Measurements from ENCODE around the gene ERO1B. TPM values are rescaled to one million over a fixed set of nuclear protein-coding genes. Genes with fewer than 3 reads are reported as not detected.
"Not testable (repeated sequence)": the region's sequence is repeated elsewhere in the genome, so short reads cannot be mapped to it uniquely, and the experiment has no call there.

The ERO1B gene
- total RNA-seq, 1 experiment from 2014 or later: 9.6 TPM

DNA sequence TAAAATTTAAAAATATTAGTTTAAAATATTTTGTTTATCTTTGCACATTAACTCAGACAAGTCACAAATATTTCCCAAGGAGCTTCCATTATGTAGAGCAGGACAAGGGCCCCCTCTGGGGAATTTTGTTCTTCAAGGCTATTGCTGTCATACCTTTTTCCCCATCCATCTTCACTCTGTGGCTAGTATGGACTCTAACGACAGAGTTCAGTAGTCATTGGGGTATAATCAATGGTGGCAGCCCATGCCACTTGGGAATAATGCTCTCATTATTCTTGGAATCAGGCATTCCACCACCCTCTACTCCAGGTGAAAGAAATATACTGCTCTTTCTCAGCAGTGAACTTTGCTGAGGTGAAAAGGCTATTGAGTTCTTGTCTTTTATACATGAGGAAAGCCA is 38.5 kb upstream of the ERO1B start:
- intact Hi-C loops (cut with micrococcal nuclease): no loop called here
- TF ChIP-seq, protein P1, sequence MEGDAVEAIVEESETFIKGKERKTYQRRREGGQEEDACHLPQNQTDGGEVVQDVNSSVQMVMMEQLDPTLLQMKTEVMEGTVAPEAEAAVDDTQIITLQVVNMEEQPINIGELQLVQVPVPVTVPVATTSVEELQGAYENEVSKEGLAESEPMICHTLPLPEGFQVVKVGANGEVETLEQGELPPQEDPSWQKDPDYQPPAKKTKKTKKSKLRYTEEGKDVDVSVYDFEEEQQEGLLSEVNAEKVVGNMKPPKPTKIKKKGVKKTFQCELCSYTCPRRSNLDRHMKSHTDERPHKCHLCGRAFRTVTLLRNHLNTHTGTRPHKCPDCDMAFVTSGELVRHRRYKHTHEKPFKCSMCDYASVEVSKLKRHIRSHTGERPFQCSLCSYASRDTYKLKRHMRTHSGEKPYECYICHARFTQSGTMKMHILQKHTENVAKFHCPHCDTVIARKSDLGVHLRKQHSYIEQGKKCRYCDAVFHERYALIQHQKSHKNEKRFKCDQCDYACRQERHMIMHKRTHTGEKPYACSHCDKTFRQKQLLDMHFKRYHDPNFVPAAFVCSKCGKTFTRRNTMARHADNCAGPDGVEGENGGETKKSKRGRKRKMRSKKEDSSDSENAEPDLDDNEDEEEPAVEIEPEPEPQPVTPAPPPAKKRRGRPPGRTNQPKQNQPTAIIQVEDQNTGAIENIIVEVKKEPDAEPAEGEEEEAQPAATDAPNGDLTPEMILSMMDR (IDR thresholded peaks at IDR 0.05; ENCODE audit: unreplicated experiment): no peak
- no peak for DNase-seq (ENCODE audit: unreplicated experiment)
- Mint-ChIP-seq H3K4me3 (ENCODE audit: unreplicated experiment) (no peak overlapping the region), H3K27me3 (ENCODE audit: insufficient read depth, unreplicated experiment) (no peaks in the 10 kb centered on the region), H3K36me3 (ENCODE audit: insufficient read depth, unreplicated experiment) (no peaks in the 10 kb centered on the region), H3K4me1 (ENCODE audit: insufficient read depth, unreplicated experiment) (no peaks in the 10 kb centered on the region), H3K27ac (ENCODE audit: low read depth, unreplicated experiment) (no peak overlapping the region), H3K9me3 (ENCODE audit: unreplicated experiment) (peaks cover 32% of the 10 kb centered on the region)
- BruUV-seq (replicated peaks): no TSS peak
- POLR2A ChIA-PET: no interaction called here
- CTCF ChIA-PET: interaction anchor here (0.6 kb wide), 2 partner anchors 232 to 802 kb away, joined by 3 to 4 read pairs; no protein-coding TSS in a partner anchor

DNA sequence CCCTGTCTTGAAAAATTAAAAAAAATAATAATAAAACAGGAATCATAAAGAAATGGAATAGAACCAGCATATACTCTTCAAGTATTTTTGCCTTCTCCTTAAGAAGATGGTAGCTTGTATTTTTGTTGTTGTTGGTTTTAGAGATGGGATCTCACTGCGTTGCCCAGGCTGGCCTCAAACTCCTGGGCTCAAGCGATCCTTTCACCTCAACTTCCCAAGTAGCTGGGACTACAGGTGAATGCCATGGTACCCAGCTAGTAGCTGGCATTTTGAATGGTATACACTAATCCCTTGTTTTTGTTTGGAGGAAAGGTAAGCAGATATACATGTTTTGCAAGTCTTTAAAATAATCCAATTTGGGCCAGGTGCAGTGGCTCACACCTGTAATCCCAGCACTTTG is 34.7 kb upstream of the ERO1B start:
- ChIA-PET CTCF (interaction anchor here (0.6 to 0.8 kb wide), 3 partner anchors 19 to 553 kb away, joined by 3 to 4 read pairs (median 3); no protein-coding TSS in a partner anchor), POLR2A (interaction anchor here (1.2 kb wide), 1 partner anchor 19 kb away, joined by 4 read pairs; no protein-coding TSS in a partner anchor)
- no peaks in the 10 kb centered on the region for H3K4me1 Mint-ChIP-seq (ENCODE audit: insufficient read depth, unreplicated experiment)
- intact Hi-C loops (cut with micrococcal nuclease): no loop called here
- no peaks in the 10 kb centered on the region for H3K27me3 Mint-ChIP-seq (ENCODE audit: insufficient read depth, unreplicated experiment)
- no peak overlapping the region for H3K4me3 Mint-ChIP-seq (ENCODE audit: unreplicated experiment)
- H3K36me3 Mint-ChIP-seq (ENCODE audit: insufficient read depth, unreplicated experiment): no peaks in the 10 kb centered on the region
- no TSS peak for BruUV-seq (replicated peaks)
- H3K9me3 Mint-ChIP-seq (ENCODE audit: unreplicated experiment): peaks cover 8% of the 10 kb centered on the region
- no peak overlapping the region for H3K27ac Mint-ChIP-seq (ENCODE audit: low read depth, unreplicated experiment)
- no peak for DNase-seq (ENCODE audit: unreplicated experiment)
- TF ChIP-seq, protein P1 (IDR thresholded peaks at IDR 0.05; ENCODE audit: unreplicated experiment): no peak

DNA sequence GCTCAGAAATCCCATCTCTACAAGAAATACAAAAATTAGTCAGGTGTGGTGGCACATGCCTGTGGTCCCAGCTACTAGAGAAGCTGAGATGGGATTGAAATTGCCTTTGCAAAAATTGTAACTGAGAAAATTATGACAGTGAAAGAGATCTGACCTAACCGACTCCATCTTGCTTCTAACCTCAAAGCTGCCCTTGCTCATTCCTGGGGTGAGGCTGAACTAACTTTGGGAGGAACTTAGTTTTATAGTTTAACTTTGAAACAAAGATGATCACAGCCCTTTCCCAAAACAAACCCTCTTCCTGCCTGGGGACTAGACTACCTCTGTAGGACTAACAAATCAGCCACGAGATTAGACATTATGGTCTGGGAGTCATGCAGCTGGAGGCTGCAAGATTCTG is 33.8 kb upstream of the ERO1B start:
- Mint-ChIP-seq H3K27me3 (ENCODE audit: insufficient read depth, unreplicated experiment) (no peaks in the 10 kb centered on the region), H3K4me3 (ENCODE audit: unreplicated experiment) (no peak overlapping the region), H3K36me3 (ENCODE audit: insufficient read depth, unreplicated experiment) (no peaks in the 10 kb centered on the region), H3K27ac (ENCODE audit: low read depth, unreplicated experiment) (no peak overlapping the region), H3K4me1 (ENCODE audit: insufficient read depth, unreplicated experiment) (no peaks in the 10 kb centered on the region), H3K9me3 (ENCODE audit: unreplicated experiment) (no peaks in the 10 kb centered on the region)
- POLR2A ChIA-PET: no interaction called here
- CTCF ChIA-PET: no interaction called here
- TF ChIP-seq, protein P1 (IDR thresholded peaks at IDR 0.05; ENCODE audit: unreplicated experiment): no peak
- intact Hi-C loops (cut with micrococcal nuclease): no loop called here
- no peak for DNase-seq (ENCODE audit: unreplicated experiment)
- BruUV-seq (replicated peaks): no TSS peak

DNA sequence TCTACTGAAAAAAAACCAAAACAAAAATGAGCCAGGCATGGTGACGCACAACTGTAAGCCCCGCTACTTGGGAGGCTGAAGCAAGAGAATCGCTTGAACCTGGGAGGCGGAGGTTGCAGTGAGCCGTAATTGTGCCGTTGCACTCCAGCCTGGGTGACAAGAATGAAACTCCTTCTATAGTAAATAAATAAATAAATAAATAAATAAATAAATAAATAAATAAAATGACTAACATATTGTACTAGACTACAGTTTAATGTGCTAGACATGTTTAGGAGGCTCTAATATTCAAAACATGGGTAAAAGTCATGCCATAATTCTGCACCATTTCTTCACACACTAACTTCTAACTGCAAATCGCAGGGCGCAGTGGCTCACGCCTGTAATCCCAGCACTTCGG is 33.3 kb upstream of the ERO1B start:
- CTCF ChIA-PET: interaction anchor here (0.6 kb wide), 2 partner anchors 65 to 143 kb away, joined by 3 read pairs; no protein-coding TSS in a partner anchor
- DNase-seq (ENCODE audit: unreplicated experiment): no peak
- Mint-ChIP-seq H3K4me3 (ENCODE audit: unreplicated experiment) (no peak overlapping the region), H3K36me3 (ENCODE audit: insufficient read depth, unreplicated experiment) (no peaks in the 10 kb centered on the region), H3K4me1 (ENCODE audit: insufficient read depth, unreplicated experiment) (no peaks in the 10 kb centered on the region), H3K27me3 (ENCODE audit: insufficient read depth, unreplicated experiment) (no peaks in the 10 kb centered on the region), H3K27ac (ENCODE audit: low read depth, unreplicated experiment) (no peak overlapping the region), H3K9me3 (ENCODE audit: unreplicated experiment) (no peaks in the 10 kb centered on the region)
- POLR2A ChIA-PET: no interaction called here
- intact Hi-C loops (cut with micrococcal nuclease): no loop called here
- TF ChIP-seq, protein P1 (IDR thresholded peaks at IDR 0.05; ENCODE audit: unreplicated experiment): no peak
- BruUV-seq (replicated peaks): no TSS peak

DNA sequence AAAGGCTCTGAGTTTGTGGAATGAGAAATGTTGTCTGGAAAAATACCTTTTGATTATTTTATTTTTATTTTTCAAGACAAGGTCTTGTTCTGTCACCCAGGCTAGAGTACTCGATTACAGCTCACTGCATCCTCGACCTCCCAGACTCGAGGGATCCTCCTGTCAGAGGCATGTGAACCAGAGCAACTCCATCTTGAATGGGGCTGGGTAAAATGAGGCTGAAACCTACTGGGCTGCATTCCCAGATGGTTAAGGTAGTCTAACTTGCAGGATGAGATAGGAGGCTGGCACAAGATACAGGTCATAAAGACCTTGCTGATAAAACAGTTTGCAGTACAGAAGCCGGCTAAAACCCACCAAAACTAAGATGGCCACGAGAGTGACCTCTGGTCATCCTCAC is 32.3 kb upstream of the ERO1B start:
- H3K27me3 Mint-ChIP-seq (ENCODE audit: insufficient read depth, unreplicated experiment); H3K27ac Mint-ChIP-seq (ENCODE audit: low read depth, unreplicated experiment); BruUV-seq (replicated peaks); H3K4me3 Mint-ChIP-seq (ENCODE audit: unreplicated experiment); DNase-seq (ENCODE audit: unreplicated experiment); intact Hi-C loops (cut with micrococcal nuclease); H3K9me3 Mint-ChIP-seq (ENCODE audit: unreplicated experiment); H3K36me3 Mint-ChIP-seq (ENCODE audit: insufficient read depth, unreplicated experiment); H3K4me1 Mint-ChIP-seq (ENCODE audit: insufficient read depth, unreplicated experiment): not testable (repeated sequence)
- ChIA-PET CTCF (interaction anchor here (0.6 to 0.7 kb wide), 2 partner anchors 22 to 137 kb away, joined by 3 to 4 read pairs; no protein-coding TSS in a partner anchor), POLR2A (interaction anchor here (0.6 to 0.7 kb wide), 2 partner anchors 32 to 230 kb away, joined by 3 to 4 read pairs; no protein-coding TSS in a partner anchor)

All from MCF 10A (cell line).